HepG2 (cell line): ENCODE data around the gene STAT5A. TPM values are rescaled to one million over a fixed set of nuclear protein-coding genes. Genes with fewer than 3 reads are reported as not detected.

Source experiments
- ATAC-seq: fragments of 200-7000 bp; cut with Tn5 transposase; 3 replicates; pipeline ENCODE4 v1.9.1; 2020; ENCODE audit warnings: mild to moderate bottlenecking, moderate library complexity
- BruUV-seq: library from RNA; stranded (reverse); fragments of 400-500 nt; replicated peaks from 2 replicates; lab custom pipeline; 2021; lab: Mats Ljungman, UMichigan
- CTCF ChIA-PET: fragments of 300-600 bp; formaldehyde crosslinking; extraction: SDS; loops from one replicate; lab custom pipeline; 2021; ENCODE audit warnings: low total read pairs, inconsistent platforms, low intra/inter-chr PET ratio; lab: Yijun Ruan, JAX
- POLR2A ChIA-PET: fragments of 350-600 bp; sonication (Branson Sonifier 250); formaldehyde crosslinking; loops from one replicate; lab custom pipeline; 2020; ENCODE audit warnings: antibody characterized with exemption, inconsistent platforms; lab: Yijun Ruan, JAX
- DNase-seq: peaks from one replicate; pipeline ENCODE4 v3.0.0-alpha.2; 2015; ENCODE audit warnings: low spot score
- FAIRE-seq: peaks from 3 replicates; lab custom pipeline; 2011; peaks lifted over from hg19 to GRCh38; lab: Jason Lieb, UNC
- H2AFZ ChIP-seq: one replicate; pipeline ENCODE4 v1.6.1; 2011; ENCODE audit warnings: low read length, inconsistent platforms
- H3K27ac ChIP-seq: fragments of 300-600 bp; 3 replicates; pipeline ENCODE4 v1.8.0; 2011; ENCODE audit warnings: mixed run types, mild to moderate bottlenecking, mixed read lengths, low read length, inconsistent platforms; ENCODE audit not compliant: insufficient read depth; ENCODE audit errors: extremely low read length
- H3K27me3 ChIP-seq, 2 experiments: fragments of 200-600 bp in 1 of 2; 2 replicates in 1 of 2; 3 replicates in 1 of 2; pipeline versions ENCODE4 v1.6.0 to v1.8.0; 2011; ENCODE audit warnings: low read length in 2 of 2, mild to moderate bottlenecking in 2 of 2, moderate library complexity in 2 of 2, inconsistent platforms in 1 of 2; ENCODE audit not compliant: insufficient read depth in 2 of 2, control insufficient read depth in 1 of 2
- H3K36me3 ChIP-seq, 2 experiments: fragments of 200-600 bp in 1 of 2; replicated peaks in 1 of 2; 2 replicates in 1 of 2; 3 replicates in 1 of 2; pipeline versions ENCODE4 v1.5.1 to v1.8.0; 2011; ENCODE audit warnings: low read length in 2 of 2, inconsistent platforms in 1 of 2; ENCODE audit not compliant: insufficient read depth in 2 of 2, control insufficient read depth in 1 of 2
- H3K4me1 ChIP-seq: 2 replicates; pipeline ENCODE4 v1.5.1; 2012; ENCODE audit warnings: low read length, inconsistent platforms; ENCODE audit not compliant: insufficient read depth
- H3K4me2 ChIP-seq: 2 replicates; pipeline ENCODE4 v1.6.0; 2011; ENCODE audit warnings: low read depth, low read length, inconsistent platforms
- H3K4me3 ChIP-seq, 3 experiments: fragments of 200-600 bp in 1 of 3; sonication (generic), shearing (Covaris generic) in 1 of 3; replicated peaks in 1 of 3; 2 replicates each; pipeline ENCODE4 v1.5.1; 2011 to 2016; ENCODE audit warnings: low read length in 3 of 3, inconsistent platforms in 2 of 3, low read depth in 2 of 3, mild to moderate bottlenecking in 2 of 3, control low read depth in 1 of 3, mixed read lengths in 1 of 3; ENCODE audit not compliant: insufficient read depth in 1 of 3
- H3K79me2 ChIP-seq: one replicate; pipeline ENCODE4 v1.6.1; 2011; ENCODE audit warnings: low read length, inconsistent platforms; ENCODE audit not compliant: insufficient read depth
- H3K9ac ChIP-seq: 2 replicates; pipeline ENCODE4 v1.6.0; 2011; ENCODE audit warnings: mild to moderate bottlenecking, low read depth, low read length, inconsistent platforms; ENCODE audit not compliant: insufficient read depth
- H3K9me3 ChIP-seq: 2 replicates; pipeline ENCODE4 v1.5.1; 2012; ENCODE audit warnings: mild to moderate bottlenecking, low read length
- H4K20me1 ChIP-seq: 2 replicates; pipeline ENCODE4 v1.6.0; 2011; ENCODE audit warnings: inconsistent platforms, mild to moderate bottlenecking, low read length, moderate library complexity; ENCODE audit not compliant: insufficient read depth
- FOXP1 ChIP-seq, 2 experiments: fragments of 450-650 bp in 1 of 2; IDR thresholded peaks; 2 replicates each; pipeline ENCODE4 v1.6.1; 2017 to 2018; ENCODE audit warnings: antibody characterized with exemption in 1 of 2
- GATAD2A ChIP-seq: IDR thresholded peaks from 2 replicates; pipeline ENCODE4 v1.6.1; 2016
- GTF2F1 ChIP-seq: fragments of 150-350 bp; IDR thresholded peaks from 2 replicates; pipeline ENCODE4 v1.6.1; 2014; ENCODE audit warnings: low read length
- HBP1 ChIP-seq: IDR thresholded peaks from 2 replicates; pipeline ENCODE4 v1.6.1; 2016; ENCODE audit warnings: low read depth, control low read depth
- IKZF1 ChIP-seq: fragments of 450-650 bp; IDR thresholded peaks from 2 replicates; pipeline ENCODE4 v1.7.1; 2016
- ISX ChIP-seq: sonication (generic); formaldehyde crosslinking; conservative IDR thresholded peaks from 2 replicates; pipeline ENCODE4 v1.5.0; 2020; ENCODE audit warnings: missing genetic modification reagents
- KLF13 ChIP-seq: sonication (generic); formaldehyde crosslinking; IDR thresholded peaks from 2 replicates; pipeline ENCODE4 v1.4.0; 2020; ENCODE audit warnings: mild to moderate bottlenecking, missing genetic modification reagents
- MAX ChIP-seq: IDR thresholded peaks from 2 replicates; pipeline ENCODE4 v1.6.1; 2012; ENCODE audit warnings: inconsistent platforms
- RCOR2 ChIP-seq: IDR thresholded peaks from 2 replicates; pipeline ENCODE4 v1.6.1; 2016; ENCODE audit warnings: missing biosample characterization, missing genetic modification reagents
- SMAD1 ChIP-seq: sonication (generic); formaldehyde crosslinking; IDR thresholded peaks from 2 replicates; pipeline ENCODE4 v1.4.0; 2020; ENCODE audit warnings: missing genetic modification reagents, low read depth, mild to moderate bottlenecking, borderline replicate concordance
- SMC3 ChIP-seq: IDR thresholded peaks from 2 replicates; pipeline ENCODE4 v1.6.1; 2011; ENCODE audit warnings: low read length, improper control_type of control experiment
- SNAI1 ChIP-seq: sonication (generic); formaldehyde crosslinking; IDR thresholded peaks from 2 replicates; pipeline ENCODE4 v1.5.0; 2020; ENCODE audit warnings: mild to moderate bottlenecking, missing genetic modification reagents, borderline replicate concordance
- SYNCRIP ChIP-seq: fragments of 200-400 bp; formaldehyde crosslinking; IDR thresholded peaks from 2 replicates; pipeline ENCODE4 v1.6.1; 2018; ENCODE audit warnings: mild to moderate bottlenecking, low read depth, low read length; ENCODE audit not compliant: insufficient read depth
- ZFAT ChIP-seq: sonication (generic); formaldehyde crosslinking; conservative IDR thresholded peaks from 2 replicates; pipeline ENCODE4 v1.8.1; 2023; ENCODE audit warnings: missing genetic modification reagents, inconsistent platforms
- ZNF17 ChIP-seq: sonication (generic); formaldehyde crosslinking; IDR thresholded peaks from 2 replicates; pipeline ENCODE4 v1.5.0; 2020; ENCODE audit warnings: mild to moderate bottlenecking, missing genetic modification reagents
- ZNF512 ChIP-seq: sonication (generic); formaldehyde crosslinking; IDR thresholded peaks from 2 replicates; pipeline ENCODE4 v1.4.0; 2020; ENCODE audit warnings: mild to moderate bottlenecking, missing genetic modification reagents
- ZNF513 ChIP-seq: sonication (generic); formaldehyde crosslinking; conservative IDR thresholded peaks from 2 replicates; pipeline ENCODE4 v1.5.0; 2020; ENCODE audit warnings: missing genetic modification reagents
- ZNF773 ChIP-seq: sonication (generic); formaldehyde crosslinking; IDR thresholded peaks from 2 replicates; pipeline ENCODE4 v1.4.0; 2020; ENCODE audit warnings: missing genetic modification reagents, borderline replicate concordance
- ZNF841 ChIP-seq: sonication (generic); formaldehyde crosslinking; IDR thresholded peaks from 2 replicates; pipeline ENCODE4 v1.8.1; 2023; ENCODE audit warnings: missing genetic modification reagents, borderline replicate concordance
- ZSCAN30 ChIP-seq: sonication (generic); formaldehyde crosslinking; IDR thresholded peaks from 2 replicates; pipeline ENCODE4 v1.5.0; 2020; ENCODE audit warnings: mild to moderate bottlenecking, missing genetic modification reagents
- ZSCAN31 ChIP-seq: sonication (generic); formaldehyde crosslinking; IDR thresholded peaks from 2 replicates; pipeline ENCODE4 v1.5.0; 2020; ENCODE audit warnings: low read depth, mild to moderate bottlenecking, missing genetic modification reagents
- WGBS: methylation state at CpG from one replicate; pipeline ENCODE4 v1.1.6; 2017; ENCODE audit warnings: low lambda C conversion rate; 5-methylcytosine and 5-hydroxymethylcytosine counted together
- in situ Hi-C: cut with HindIII; loops from 2 replicates; pipeline ENCODE4 v1.10.0; 2017; ENCODE audit warnings: low pct_unique_long_range_greater_than_20kb; ENCODE audit not compliant: extremely low pct_ligation_motif_present
- intact Hi-C: fragments of 100-400 bp; cut with micrococcal nuclease; formaldehyde crosslinking; loops from one replicate; pipeline ENCODE4 v1.10.0; 2022; ENCODE audit not compliant: unreplicated experiment
- polyA plus RNA-seq, 8 experiments: library from polyadenylated mRNA; depleted of rRNA in 3 of 8; stranded (reverse) in 7 of 8; unstranded in 1 of 8; fragments of >200 nt; fragmentation: Illumina TruSeq in 4 of 8; extraction: Trizol in 4 of 8; gene quantifications; 2 replicates each; pipeline versions ENCODE4 v1.2.1 to v1.2.3, GENCODE V29; 2011 to 2016; ENCODE audit warnings: low read depth in 4 of 8, missing spikeins in 1 of 8, mixed read lengths in 1 of 8; ENCODE audit not compliant: insufficient read depth in 1 of 8
- total RNA-seq, 5 experiments: library from RNA; depleted of rRNA; stranded (reverse); fragments of >200 nt; fragmentation: Illumina TruSeq; extraction: Trizol; gene quantifications; 2 replicates each; pipeline ENCODE4 v1.2.3, GENCODE V29; 2016; ENCODE audit warnings: low read depth in 1 of 5

The STAT5A gene
- total and polyA plus RNA-seq, 2 of the 13 experiments (the other 11 are each of a cell fraction or from before 2014, with no cell fraction given) = 1.4 to 4.1 TPM

- TF ChIP-seq FOXP1 (IDR thresholded peaks at IDR 0.05) (no peak), FOXP1 (CRISPR knock-in tag; IDR thresholded peaks at IDR 0.05) (peak; percentile 83), IKZF1 (no peak), ZNF841 (CRISPR knock-in tag) (no peak), SYNCRIP (no peak), ISX (CRISPR knock-in tag) (no peak), SMC3 (peak; percentile 15; the same call in 1 of the 2 replicates), GATAD2A (CRISPR knock-in tag) (peak; percentile 72; the same call in 1 of the 2 replicates)
These were observed 41.8 kb upstream of the STAT5A start (continued) for GRCh38 chr17:42246515-42246914.

- FAIRE-seq (no peak), ATAC-seq (no peak), DNase-seq (peak; percentile 66)
- H3K4me1 ChIP-seq = peaks cover 64% of the 10 kb centered on the region
- peak overlapping the region in 1 of 3 experiments; percentile 55; a peak in 1 of 6 replicates for H3K4me3 ChIP-seq
- H3K4me2 ChIP-seq = peak overlapping the region; percentile 87
- H2AFZ ChIP-seq = no peak overlapping the region
- peak overlapping the region; percentile 57 for H3K27ac ChIP-seq
- in situ Hi-C loops = no loop called here
- H3K36me3 ChIP-seq = no peaks in the 10 kb centered on the region
- H3K27me3 ChIP-seq = no peaks in the 10 kb centered on the region
- H3K79me2 ChIP-seq = peaks cover 22% of the 10 kb centered on the region
- no peak overlapping the region for H3K9ac ChIP-seq
- ChIA-PET POLR2A (interaction anchor here (1.2 to 3.6 kb wide), 11 partner anchors 18 to 141 kb away, joined by 3 to 22 read pairs (median 11); partner anchors contain the start of genes GHDC, KAT2A, STAT3 and STAT5B), CTCF (no interaction called here)
- intact Hi-C loops = loop anchor here (2.0 to 10.0 kb wide), 3 partner anchors 25 to 63 kb away; partner anchors contain the start of genes HCRT and KCNH4
- WGBS = 88% methylated on average over 5 of the region's 5 CpGs
- no peaks in the 10 kb centered on the region for H4K20me1 ChIP-seq
- no peaks in the 10 kb centered on the region for H3K9me3 ChIP-seq
- BruUV-seq = no TSS peak
- no peak for TF ChIP-seq SMAD1 (CRISPR knock-in tag)
- TF ChIP-seq KLF13 (CRISPR knock-in tag) = no peak
- no peak for TF ChIP-seq SNAI1
- no peak for TF ChIP-seq ZFAT (CRISPR knock-in tag)
- TF ChIP-seq ZNF17 (CRISPR knock-in tag) = no peak
- no peak for TF ChIP-seq HBP1
- TF ChIP-seq ZSCAN31 (CRISPR knock-in tag) = no peak
- TF ChIP-seq MAX = 0 out of 2 replicates have a peak, but pooled peaks have one; percentile 17
- no peak for TF ChIP-seq GTF2F1
- TF ChIP-seq ZNF513 = no peak
- TF ChIP-seq ZNF512 = no peak
- no peak for TF ChIP-seq ZNF773 (CRISPR knock-in tag)
- TF ChIP-seq ZSCAN30 (CRISPR knock-in tag) = no peak
- peak; percentile 92 for TF ChIP-seq RCOR2 (CRISPR knock-in tag)
These were observed 40.6 kb upstream of the STAT5A start for GRCh38 chr17:42247734-42248133.
